GM18861 (cell line): ENCODE data around the gene PPP6R3.

Experiments
- ATAC-seq: cut with Tn5 transposase; IDR thresholded peaks from one replicate; pipeline ENCODE4 v1.9.1; 2021; ENCODE audit not compliant: unreplicated experiment

The PPP6R3 gene

GRCh38 chr11:68664141-68664540 is 203.6 kb downstream of the PPP6R3 start:
- no peak for ATAC-seq

- ATAC-seq, result no peak
These were observed 204.4 kb downstream of the PPP6R3 start for GRCh38 chr11:68664906-68665305.
